NT2/D1 (cell line): ENCODE measurements around the gene ZFR2.

ENCODE experiments used
- SUZ12 ChIP-seq: IDR thresholded peaks from 2 replicates; pipeline ENCODE4 v1.6.1; 2011; ENCODE audit not compliant: insufficient read length, insufficient read depth; ENCODE audit errors: extremely low read depth
- YY1 ChIP-seq: IDR thresholded peaks from 2 replicates; pipeline ENCODE4 v1.6.1; 2011; ENCODE audit not compliant: insufficient read length, insufficient read depth
- ZNF274 ChIP-seq: IDR thresholded peaks from 2 replicates; pipeline ENCODE4 v1.6.1; 2011; ENCODE audit warnings: mild to moderate bottlenecking, low read depth, low read length

DNA sequence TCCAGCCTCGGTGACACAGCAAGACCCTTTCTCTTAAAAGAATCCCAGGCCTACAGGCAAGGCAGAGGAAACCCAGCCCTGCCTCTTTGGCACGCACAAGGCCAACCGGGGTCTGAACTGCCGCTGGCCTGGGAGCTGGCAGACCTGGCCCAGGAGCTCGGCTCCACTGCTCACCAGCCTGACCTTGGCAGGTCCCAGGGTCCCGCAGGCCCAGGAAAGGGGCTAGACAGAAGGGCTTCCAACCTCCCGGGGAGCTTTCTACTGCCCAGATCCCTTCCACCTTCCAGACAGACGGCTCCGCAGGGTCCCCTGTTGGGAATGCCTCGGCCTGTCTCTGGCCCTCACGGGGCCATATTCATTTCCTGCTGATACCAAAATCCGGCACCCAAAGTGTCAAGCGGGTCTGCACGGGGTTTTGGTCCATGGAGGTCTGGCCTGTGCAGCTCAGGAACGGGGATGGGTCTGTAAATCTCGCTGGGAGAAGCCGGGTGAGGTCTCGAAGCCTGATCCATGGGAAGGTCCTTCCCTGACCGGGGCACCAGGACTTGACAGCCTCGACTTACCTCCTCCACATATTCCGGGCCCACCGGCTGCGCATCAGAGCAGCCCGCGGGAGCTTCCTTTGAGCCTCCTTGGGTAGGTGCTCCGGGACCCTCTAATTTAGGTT lies 46.0 kb downstream of the ZFR2 start:
- TF ChIP-seq YY1 (no peak), ZNF274 (no peak), SUZ12 (no peak)
